ENCODE data around the gene RGS3.

- TF ChIP-seq, protein P1, sequence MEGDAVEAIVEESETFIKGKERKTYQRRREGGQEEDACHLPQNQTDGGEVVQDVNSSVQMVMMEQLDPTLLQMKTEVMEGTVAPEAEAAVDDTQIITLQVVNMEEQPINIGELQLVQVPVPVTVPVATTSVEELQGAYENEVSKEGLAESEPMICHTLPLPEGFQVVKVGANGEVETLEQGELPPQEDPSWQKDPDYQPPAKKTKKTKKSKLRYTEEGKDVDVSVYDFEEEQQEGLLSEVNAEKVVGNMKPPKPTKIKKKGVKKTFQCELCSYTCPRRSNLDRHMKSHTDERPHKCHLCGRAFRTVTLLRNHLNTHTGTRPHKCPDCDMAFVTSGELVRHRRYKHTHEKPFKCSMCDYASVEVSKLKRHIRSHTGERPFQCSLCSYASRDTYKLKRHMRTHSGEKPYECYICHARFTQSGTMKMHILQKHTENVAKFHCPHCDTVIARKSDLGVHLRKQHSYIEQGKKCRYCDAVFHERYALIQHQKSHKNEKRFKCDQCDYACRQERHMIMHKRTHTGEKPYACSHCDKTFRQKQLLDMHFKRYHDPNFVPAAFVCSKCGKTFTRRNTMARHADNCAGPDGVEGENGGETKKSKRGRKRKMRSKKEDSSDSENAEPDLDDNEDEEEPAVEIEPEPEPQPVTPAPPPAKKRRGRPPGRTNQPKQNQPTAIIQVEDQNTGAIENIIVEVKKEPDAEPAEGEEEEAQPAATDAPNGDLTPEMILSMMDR (IDR thresholded peaks at IDR 0.05), result no peak
- no peak for TF ChIP-seq EP300 (IDR thresholded peaks at IDR 0.05)
- no peak for TF ChIP-seq POLR2A (IDR thresholded peaks at IDR 0.05)
Measured at GRCh38 chr9:113606510-113606909, 143.0 kb downstream of the RGS3 start.
